ENCODE measurements around the gene CLK4.

DNA sequence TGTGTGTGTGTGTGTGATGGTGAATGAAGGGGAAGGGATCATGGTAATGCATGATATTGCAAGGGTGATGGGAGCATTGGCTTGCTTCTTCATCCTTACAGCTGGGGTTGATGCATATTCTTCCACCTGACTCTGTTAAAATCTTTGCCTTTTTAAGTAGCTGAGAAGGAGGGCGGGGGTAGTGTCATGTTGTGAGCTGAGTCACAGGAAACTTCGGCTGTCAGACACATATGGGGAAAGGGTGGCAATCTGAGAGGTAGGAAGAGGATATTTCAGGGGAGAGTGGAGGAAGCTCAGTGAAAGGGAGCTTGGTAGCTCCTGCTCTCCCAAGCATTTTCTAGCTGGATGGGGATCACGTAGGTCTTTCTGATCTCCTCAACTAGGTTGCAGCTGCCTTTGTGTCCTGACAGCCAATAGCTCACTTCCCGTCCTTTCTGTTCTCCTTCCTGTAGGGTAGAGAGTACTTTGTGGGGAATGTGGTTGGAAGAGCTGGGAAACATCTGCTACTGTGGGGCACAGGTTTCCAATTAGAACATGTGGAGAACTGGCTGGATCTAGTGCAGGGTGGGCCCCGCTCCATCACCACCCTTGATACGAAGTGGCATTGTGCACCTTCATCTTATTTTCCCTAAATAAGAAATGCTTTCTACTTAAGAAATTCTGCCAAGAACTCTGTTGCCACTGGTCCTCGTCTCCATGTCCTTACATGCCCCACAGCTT lies 18.1 kb upstream of the CLK4 start:
- TF ChIP-seq, protein P1, sequence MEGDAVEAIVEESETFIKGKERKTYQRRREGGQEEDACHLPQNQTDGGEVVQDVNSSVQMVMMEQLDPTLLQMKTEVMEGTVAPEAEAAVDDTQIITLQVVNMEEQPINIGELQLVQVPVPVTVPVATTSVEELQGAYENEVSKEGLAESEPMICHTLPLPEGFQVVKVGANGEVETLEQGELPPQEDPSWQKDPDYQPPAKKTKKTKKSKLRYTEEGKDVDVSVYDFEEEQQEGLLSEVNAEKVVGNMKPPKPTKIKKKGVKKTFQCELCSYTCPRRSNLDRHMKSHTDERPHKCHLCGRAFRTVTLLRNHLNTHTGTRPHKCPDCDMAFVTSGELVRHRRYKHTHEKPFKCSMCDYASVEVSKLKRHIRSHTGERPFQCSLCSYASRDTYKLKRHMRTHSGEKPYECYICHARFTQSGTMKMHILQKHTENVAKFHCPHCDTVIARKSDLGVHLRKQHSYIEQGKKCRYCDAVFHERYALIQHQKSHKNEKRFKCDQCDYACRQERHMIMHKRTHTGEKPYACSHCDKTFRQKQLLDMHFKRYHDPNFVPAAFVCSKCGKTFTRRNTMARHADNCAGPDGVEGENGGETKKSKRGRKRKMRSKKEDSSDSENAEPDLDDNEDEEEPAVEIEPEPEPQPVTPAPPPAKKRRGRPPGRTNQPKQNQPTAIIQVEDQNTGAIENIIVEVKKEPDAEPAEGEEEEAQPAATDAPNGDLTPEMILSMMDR (IDR thresholded peaks at IDR 0.05; ENCODE audit: low read length): no peak
- no peak for TF ChIP-seq EZH2 (IDR thresholded peaks at IDR 0.05; ENCODE audit: borderline replicate concordance, low read length)
